Mesendoderm (in vitro differentiated cells): Measurements from ENCODE around the gene SUPT20HL2.

Source experiments
- DNase-seq: peaks from one replicate; pipeline ENCODE4 v3.0.0; 2013
- H2AK5ac ChIP-seq: 2 replicates; pipeline ENCODE4 v1.6.1; 2013; ENCODE audit warnings: low read length, inconsistent platforms
- H2BK120ac ChIP-seq: 2 replicates; pipeline ENCODE4 v1.6.1; 2013; ENCODE audit warnings: low read depth, mild to moderate bottlenecking, low read length, moderate library complexity, mixed read lengths
- H2BK15ac ChIP-seq: replicated peaks from 2 replicates; pipeline ENCODE4 v1.6.1; 2013; ENCODE audit warnings: low read depth, mild to moderate bottlenecking, moderate library complexity
- H2BK5ac ChIP-seq: 2 replicates; pipeline ENCODE4 v1.6.1; 2013; ENCODE audit warnings: low read length, inconsistent platforms
- H3K18ac ChIP-seq: 2 replicates; pipeline ENCODE4 v1.6.1; 2013; ENCODE audit warnings: mild to moderate bottlenecking, low read length, mixed read lengths
- H3K23ac ChIP-seq: one replicate; pipeline ENCODE4 v1.6.1; 2013; ENCODE audit warnings: low read length
- H3K27ac ChIP-seq: 2 replicates; pipeline ENCODE4 v1.5.1; 2013; ENCODE audit warnings: low read depth, mild to moderate bottlenecking, inconsistent platforms, low read length, moderate library complexity
- H3K27me3 ChIP-seq: 2 replicates; pipeline ENCODE4 v1.6.1; 2013; ENCODE audit warnings: low read length, control low read depth, mild to moderate bottlenecking, inconsistent platforms; ENCODE audit not compliant: insufficient read depth, poor library complexity
- H3K36me3 ChIP-seq: 2 replicates; pipeline ENCODE4 v1.6.1; 2013; ENCODE audit warnings: low read length, inconsistent platforms; ENCODE audit not compliant: control insufficient read depth, insufficient read depth
- H3K4ac ChIP-seq: one replicate; pipeline ENCODE4 v1.6.1; 2013; ENCODE audit warnings: low read depth, mild to moderate bottlenecking, low read length, moderate library complexity
- H3K4me1 ChIP-seq: 2 replicates; pipeline ENCODE4 v1.6.1; 2013; ENCODE audit warnings: low read depth, low read length, inconsistent platforms; ENCODE audit not compliant: control insufficient read depth
- H3K4me2 ChIP-seq: 2 replicates; pipeline ENCODE4 v1.6.1; 2013; ENCODE audit warnings: low read length
- H3K4me3 ChIP-seq: 2 replicates; pipeline ENCODE4 v1.5.1; 2013; ENCODE audit warnings: mild to moderate bottlenecking, low read length
- H3K56ac ChIP-seq: one replicate; pipeline ENCODE4 v1.6.1; 2013; ENCODE audit warnings: low read length
- H3K79me1 ChIP-seq: 2 replicates; pipeline ENCODE4 v1.6.1; 2013; ENCODE audit warnings: low read length, inconsistent platforms
- H3K79me2 ChIP-seq: 2 replicates; pipeline ENCODE4 v1.6.1; 2013; ENCODE audit warnings: mild to moderate bottlenecking, low read length; ENCODE audit not compliant: control insufficient read depth, insufficient read depth
- H3K9ac ChIP-seq: 2 replicates; pipeline ENCODE4 v1.6.1; 2013; ENCODE audit warnings: low read length, inconsistent platforms
- H4K5ac ChIP-seq: one replicate; pipeline ENCODE4 v1.6.1; 2013; ENCODE audit warnings: low read length
- H4K8ac ChIP-seq: one replicate; pipeline ENCODE4 v1.6.1; 2013; ENCODE audit warnings: low read depth, mild to moderate bottlenecking, control low read depth, low read length, moderate library complexity
- WGBS: extraction: QIAGEN DNeasy Blood & Tissue Kit; methylation state at CpG from one replicate; pipeline ENCODE4 v1.1.7; 2013; ENCODE audit warnings: low lambda C conversion rate, missing lambda C conversion rate; ENCODE audit not compliant: insufficient coverage; ENCODE audit errors: extremely low coverage; 5-methylcytosine and 5-hydroxymethylcytosine counted together

SUPT20HL2 gene

DNA sequence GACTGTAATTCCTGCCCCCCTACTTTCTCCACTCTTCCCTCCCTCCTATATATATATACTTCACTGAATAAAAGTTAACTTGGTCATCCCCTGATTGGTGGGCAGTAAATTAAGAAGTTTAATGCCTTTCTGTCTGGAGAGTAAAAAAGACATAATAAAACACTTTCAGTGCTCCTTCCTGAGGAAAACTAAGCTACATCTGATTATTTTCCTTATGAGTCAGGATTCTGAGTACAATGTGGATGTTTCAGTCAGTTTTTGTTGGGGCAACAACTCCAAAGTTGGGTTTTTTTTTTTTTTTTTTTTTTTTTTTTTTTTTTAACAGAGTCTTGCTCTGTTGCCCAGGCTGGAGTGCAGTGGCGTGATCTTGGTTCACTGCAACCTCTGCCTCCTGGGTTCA lies 22.0 kb upstream of the SUPT20HL2 start:
- WGBS, result no CpG with 5 or more reads among the region's 1 CpG

GRCh38 chrX:24334461-24334860 lies 20.6 kb upstream of the SUPT20HL2 start:
- no peaks in the 10 kb centered on the region for H3K27me3 ChIP-seq
- no peaks in the 10 kb centered on the region for H3K79me1 ChIP-seq
- no peak overlapping the region for H3K23ac ChIP-seq
- no peak overlapping the region for H4K8ac ChIP-seq
- DNase-seq, result no peak
- no peak overlapping the region for H4K5ac ChIP-seq
- H3K4ac ChIP-seq, result no peak overlapping the region
- no peak overlapping the region for H3K9ac ChIP-seq
- H2AK5ac ChIP-seq, result no peak overlapping the region
- H3K27ac ChIP-seq, result no peak overlapping the region
- H3K56ac ChIP-seq, result no peak overlapping the region
- H3K18ac ChIP-seq, result no peak overlapping the region
- no peak overlapping the region for H3K4me3 ChIP-seq
- H2BK5ac ChIP-seq, result no peak overlapping the region
- no peak overlapping the region for H3K4me2 ChIP-seq
- H2BK15ac ChIP-seq, result no peak overlapping the region
- no peaks in the 10 kb centered on the region for H3K4me1 ChIP-seq
- no peak overlapping the region for H2BK120ac ChIP-seq
- H3K79me2 ChIP-seq, result no peaks in the 10 kb centered on the region
- H3K36me3 ChIP-seq, result no peaks in the 10 kb centered on the region

More for the DNA sequence above, 22.0 kb upstream of the SUPT20HL2 start:
- Histone ChIP-seq H3K79me1 (no peaks in the 10 kb centered on the region), H3K27ac (no peak overlapping the region), H3K4ac (no peak overlapping the region), H4K5ac (no peak overlapping the region), H3K18ac (no peak overlapping the region), H3K9ac (no peak overlapping the region), H3K56ac (no peak overlapping the region), H3K36me3 (no peaks in the 10 kb centered on the region), H2BK5ac (no peak overlapping the region), H2BK15ac (no peak overlapping the region), H2BK120ac (no peak overlapping the region), H3K4me3 (no peak overlapping the region), H3K4me2 (no peak overlapping the region), H3K27me3 (no peaks in the 10 kb centered on the region), H2AK5ac (no peak overlapping the region), H3K23ac (no peak overlapping the region), H4K8ac (no peak overlapping the region), H3K4me1 (no peaks in the 10 kb centered on the region), H3K79me2 (no peaks in the 10 kb centered on the region)
- no peak for DNase-seq

DNA sequence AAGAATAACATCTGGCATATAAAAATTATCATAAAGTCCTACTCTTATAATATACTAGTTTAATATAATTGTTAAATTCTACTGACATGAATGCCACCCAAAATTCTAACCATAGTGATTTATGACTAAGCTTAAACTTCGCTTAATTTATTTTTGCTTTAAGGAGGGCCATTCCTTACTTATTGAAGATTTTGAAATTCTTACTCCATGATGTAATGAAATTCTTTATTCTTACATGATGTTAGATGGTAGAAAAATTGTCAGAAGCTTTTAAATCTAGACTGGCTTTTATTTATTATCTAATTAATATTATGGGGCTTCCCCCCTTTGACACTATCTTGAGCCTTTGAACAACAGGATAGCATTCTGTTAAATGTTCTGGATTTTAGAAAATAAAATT lies 19.5 kb upstream of the SUPT20HL2 start:
- no peaks in the 10 kb centered on the region for H3K79me1 ChIP-seq
- no peak overlapping the region for H2AK5ac ChIP-seq
- no peaks in the 10 kb centered on the region for H3K79me2 ChIP-seq

DNA sequence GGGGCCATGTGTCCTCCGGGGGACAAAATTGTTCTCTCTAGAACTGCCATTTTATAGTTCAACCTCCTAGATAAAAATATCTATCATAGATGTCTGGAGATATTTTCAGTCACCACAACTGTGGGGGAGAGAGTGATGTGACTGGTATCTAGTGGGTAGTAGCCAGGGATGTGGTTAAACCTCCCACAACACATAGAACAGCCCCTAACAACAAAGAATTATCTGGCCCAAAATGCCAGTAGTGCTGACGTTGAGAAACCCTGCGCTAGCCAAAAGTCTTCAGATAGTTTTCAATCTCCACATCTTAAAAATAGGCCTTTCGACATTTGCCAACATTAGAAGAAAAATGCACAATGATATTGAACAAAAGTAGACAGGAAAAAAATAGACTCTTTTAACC lies 19.0 kb upstream of the SUPT20HL2 start:
- H3K4me1 ChIP-seq, result no peaks in the 10 kb centered on the region
- H2BK120ac ChIP-seq, result no peak overlapping the region
- H3K79me2 ChIP-seq, result no peaks in the 10 kb centered on the region
- H3K4me2 ChIP-seq, result no peak overlapping the region
- H4K8ac ChIP-seq, result no peak overlapping the region
- H3K56ac ChIP-seq, result no peak overlapping the region
- H2BK5ac ChIP-seq, result no peak overlapping the region
- H3K27ac ChIP-seq, result no peak overlapping the region
- H3K23ac ChIP-seq, result no peak overlapping the region
- no peak overlapping the region for H3K18ac ChIP-seq
- no peak overlapping the region for H3K9ac ChIP-seq
- H3K79me1 ChIP-seq, result no peaks in the 10 kb centered on the region
- no peaks in the 10 kb centered on the region for H3K27me3 ChIP-seq
- H2BK15ac ChIP-seq, result no peak overlapping the region
- H3K4me3 ChIP-seq, result no peak overlapping the region
- H3K36me3 ChIP-seq, result no peaks in the 10 kb centered on the region
- no CpG with 5 or more reads among the region's 4 CpGs for WGBS
- no peak overlapping the region for H4K5ac ChIP-seq
- H2AK5ac ChIP-seq, result no peak overlapping the region
- no peak for DNase-seq
- H3K4ac ChIP-seq, result no peak overlapping the region

More for the DNA sequence above, 19.5 kb upstream of the SUPT20HL2 start:
- Histone ChIP-seq H3K4me1 (no peaks in the 10 kb centered on the region), H2BK15ac (no peak overlapping the region), H3K4ac (no peak overlapping the region), H4K5ac (no peak overlapping the region), H3K23ac (no peak overlapping the region), H3K4me3 (no peak overlapping the region), H2BK120ac (no peak overlapping the region), H3K4me2 (no peak overlapping the region), H3K27me3 (no peaks in the 10 kb centered on the region), H3K27ac (no peak overlapping the region), H4K8ac (no peak overlapping the region), H3K18ac (no peak overlapping the region), H3K36me3 (no peaks in the 10 kb centered on the region), H3K56ac (no peak overlapping the region), H3K9ac (no peak overlapping the region), H2BK5ac (no peak overlapping the region)
- no peak for DNase-seq
- no CpG with 5 or more reads among the region's 1 CpG for WGBS

- Histone ChIP-seq H2BK120ac (no peak overlapping the region), H3K9ac (no peak overlapping the region), H3K4ac (no peak overlapping the region), H4K5ac (no peak overlapping the region), H3K23ac (no peak overlapping the region), H3K4me3 (no peak overlapping the region), H2AK5ac (no peak overlapping the region), H3K27ac (no peak overlapping the region), H4K8ac (no peak overlapping the region), H2BK15ac (no peak overlapping the region), H3K27me3 (no peaks in the 10 kb centered on the region), H3K4me2 (no peak overlapping the region), H2BK5ac (no peak overlapping the region), H3K18ac (no peak overlapping the region), H3K36me3 (no peaks in the 10 kb centered on the region), H3K4me1 (no peaks in the 10 kb centered on the region), H3K79me2 (no peaks in the 10 kb centered on the region), H3K56ac (no peak overlapping the region), H3K79me1 (no peaks in the 10 kb centered on the region)
- WGBS, result no CpG with 5 or more reads among the region's 1 CpG
- no peak for DNase-seq
Observed at GRCh38 chrX:24325231-24325630, 11.4 kb upstream of the SUPT20HL2 start.

- DNase-seq, result no peak
- Histone ChIP-seq H3K36me3 (no peaks in the 10 kb centered on the region), H4K5ac (no peak overlapping the region), H2BK120ac (no peak overlapping the region), H3K4me1 (no peaks in the 10 kb centered on the region), H3K79me1 (no peaks in the 10 kb centered on the region), H3K56ac (no peak overlapping the region), H3K27me3 (no peaks in the 10 kb centered on the region), H4K8ac (no peak overlapping the region), H3K79me2 (no peaks in the 10 kb centered on the region), H2AK5ac (no peak overlapping the region), H3K23ac (no peak overlapping the region), H3K4me2 (no peak overlapping the region), H3K4ac (no peak overlapping the region), H3K27ac (no peak overlapping the region), H3K18ac (no peak overlapping the region), H2BK15ac (no peak overlapping the region), H2BK5ac (no peak overlapping the region), H3K9ac (no peak overlapping the region), H3K4me3 (no peak overlapping the region)
- no CpG with 5 or more reads among the region's 4 CpGs for WGBS
Observed at GRCh38 chrX:24321741-24322395, 8.0 kb upstream of the SUPT20HL2 start.
